ENCODE results near the gene MCMBP. TPM values are rescaled to one million over a fixed set of nuclear protein-coding genes. Genes with fewer than 3 reads are reported as not detected.

Gene MCMBP
- total and polyA plus RNA-seq, 10 donors: 14.2 to 67.6 (median 47.7) TPM

DNA sequence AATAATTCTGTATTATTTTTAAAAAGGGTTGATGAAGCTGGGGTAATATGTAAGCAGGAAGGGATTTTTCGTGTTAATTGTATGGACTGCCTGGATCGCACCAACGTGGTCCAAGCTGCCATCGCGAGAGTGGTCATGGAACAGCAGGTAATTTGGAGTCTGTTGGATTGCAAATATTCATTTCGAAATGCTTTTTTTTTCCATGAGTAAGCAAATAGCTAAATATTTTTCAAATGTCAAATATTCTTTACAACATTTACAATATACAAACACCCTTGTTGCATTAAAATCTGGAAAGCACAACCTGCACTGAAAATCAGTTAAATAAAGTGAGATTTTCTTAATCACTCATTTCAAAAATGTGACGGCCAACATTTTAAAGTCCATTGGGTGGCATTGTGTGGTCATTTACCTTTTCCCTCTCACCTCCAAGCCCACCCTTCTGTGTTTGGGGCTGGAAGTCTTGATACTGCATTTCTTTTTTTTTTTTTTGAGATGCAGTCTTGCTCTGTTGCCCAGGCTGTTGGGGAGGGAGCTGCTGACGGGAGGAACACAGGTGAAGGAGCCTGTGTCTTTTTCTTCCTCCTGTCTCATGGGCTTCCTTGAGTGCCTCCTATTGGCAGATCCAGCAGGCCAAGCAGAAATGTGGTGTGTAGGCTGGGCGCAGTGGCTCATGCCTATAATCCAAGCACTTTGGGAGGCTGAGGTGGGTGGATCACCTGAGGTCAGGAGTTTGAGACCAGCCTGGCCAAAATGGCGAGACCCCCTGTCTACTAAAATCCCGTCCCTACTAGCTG, 66.1 kb downstream of the MCMBP start:
- no peak for DNase-seq
- WGBS, 5 donors: 95 to 97% (median 95%) methylated on average over 11 of the region's 11 CpGs
- Histone ChIP-seq H3K27me3 (replicated peaks in 1 of 7) (no peaks in the 10 kb centered on the region), H3K36me3 (peaks cover 0 to 43% (median 12%) of the 10 kb centered on the region in 6 donors), H3K4me3 (no peak overlapping the region), H3K4me1 (no peaks in the 10 kb centered on the region), H3K9me3 (no peaks in the 10 kb centered on the region), H3K27ac (no peak overlapping the region)
- TF ChIP-seq, protein P1, sequence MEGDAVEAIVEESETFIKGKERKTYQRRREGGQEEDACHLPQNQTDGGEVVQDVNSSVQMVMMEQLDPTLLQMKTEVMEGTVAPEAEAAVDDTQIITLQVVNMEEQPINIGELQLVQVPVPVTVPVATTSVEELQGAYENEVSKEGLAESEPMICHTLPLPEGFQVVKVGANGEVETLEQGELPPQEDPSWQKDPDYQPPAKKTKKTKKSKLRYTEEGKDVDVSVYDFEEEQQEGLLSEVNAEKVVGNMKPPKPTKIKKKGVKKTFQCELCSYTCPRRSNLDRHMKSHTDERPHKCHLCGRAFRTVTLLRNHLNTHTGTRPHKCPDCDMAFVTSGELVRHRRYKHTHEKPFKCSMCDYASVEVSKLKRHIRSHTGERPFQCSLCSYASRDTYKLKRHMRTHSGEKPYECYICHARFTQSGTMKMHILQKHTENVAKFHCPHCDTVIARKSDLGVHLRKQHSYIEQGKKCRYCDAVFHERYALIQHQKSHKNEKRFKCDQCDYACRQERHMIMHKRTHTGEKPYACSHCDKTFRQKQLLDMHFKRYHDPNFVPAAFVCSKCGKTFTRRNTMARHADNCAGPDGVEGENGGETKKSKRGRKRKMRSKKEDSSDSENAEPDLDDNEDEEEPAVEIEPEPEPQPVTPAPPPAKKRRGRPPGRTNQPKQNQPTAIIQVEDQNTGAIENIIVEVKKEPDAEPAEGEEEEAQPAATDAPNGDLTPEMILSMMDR (IDR thresholded peaks at IDR 0.05 in 8 of 11, conservative IDR thresholded peaks at IDR 0.05 in 3 of 11): no peak
- TF ChIP-seq POLR2A (IDR thresholded peaks at IDR 0.05): no peak
- no peak for TF ChIP-seq POLR2AphosphoS5 (IDR thresholded peaks at IDR 0.05)
- intact Hi-C loops (cut with DNase I; ENCODE audit: low total_unique reads): no loop called here

DNA sequence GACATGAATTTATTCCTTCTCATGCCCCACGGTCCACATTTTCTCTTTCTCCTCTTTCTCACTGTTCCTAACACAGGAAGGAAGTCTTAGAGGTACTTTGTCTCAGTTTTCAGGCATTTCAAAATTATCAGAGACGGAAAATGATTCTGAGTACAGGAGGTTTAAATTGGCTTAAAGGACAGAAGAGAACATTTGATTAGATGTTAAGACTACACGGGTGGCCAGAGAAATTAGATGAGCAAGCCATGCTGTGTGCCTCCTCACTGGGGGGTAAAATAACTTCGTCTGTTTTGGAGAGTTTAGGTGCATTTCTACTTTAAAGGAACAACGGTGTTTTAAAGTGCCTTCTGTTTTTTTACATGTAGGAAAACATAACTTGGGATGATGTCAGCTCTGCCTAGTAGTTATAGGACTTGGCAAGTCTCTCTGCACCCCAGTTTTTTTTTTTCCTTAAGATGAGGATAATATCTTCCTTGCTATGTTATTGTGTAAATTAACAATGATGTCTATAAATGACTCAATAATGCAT, 66.9 kb downstream of the MCMBP start:
- no peaks in the 10 kb centered on the region for H3K9me3 ChIP-seq
- H3K36me3 ChIP-seq: peaks cover 0 to 38% (median 12%) of the 10 kb centered on the region in 6 donors
- H3K4me1 ChIP-seq: no peaks in the 10 kb centered on the region
- no peak for DNase-seq
- WGBS, 5 donors: 49 to 63% (median 58%) methylated on average over 5 of the region's 5 CpGs
- no peaks in the 10 kb centered on the region for H3K27me3 ChIP-seq (replicated peaks in 1 of 7)
- intact Hi-C loops (cut with DNase I; ENCODE audit: low total_unique reads): no loop called here
- H3K4me3 ChIP-seq: no peak overlapping the region
- TF ChIP-seq POLR2A (IDR thresholded peaks at IDR 0.05): no peak
- TF ChIP-seq, protein P1 (IDR thresholded peaks at IDR 0.05 in 8 of 11, conservative IDR thresholded peaks at IDR 0.05 in 3 of 11): no peak
- H3K27ac ChIP-seq: no peak overlapping the region

GRCh38 chr10:119803264-119803663, 69.4 kb downstream of the MCMBP start:
- Histone ChIP-seq H3K36me3 (peaks cover 0 to 36% (median 12%) of the 10 kb centered on the region in 6 donors), H3K9me3 (no peaks in the 10 kb centered on the region), H3K27ac (no peak overlapping the region), H3K27me3 (replicated peaks in 1 of 7) (no peaks in the 10 kb centered on the region), H3K4me1 (no peaks in the 10 kb centered on the region), H3K4me3 (no peak overlapping the region)
- WGBS, 5 donors: 87 to 98% (median 97%) methylated on average over 1 of the region's 1 CpG
- no peak for TF ChIP-seq POLR2A (IDR thresholded peaks at IDR 0.05)
- TF ChIP-seq POLR2AphosphoS5 (IDR thresholded peaks at IDR 0.05): no peak
- TF ChIP-seq, protein P1 (IDR thresholded peaks at IDR 0.05 in 8 of 11, conservative IDR thresholded peaks at IDR 0.05 in 3 of 11): no peak
- intact Hi-C loops (cut with DNase I; ENCODE audit: low total_unique reads): no loop called here
- DNase-seq: no peak

- Histone ChIP-seq H3K4me1 (no peaks in the 10 kb centered on the region), H3K36me3 (peaks cover 0 to 38% (median 15%) of the 10 kb centered on the region in 6 donors), H3K27me3 (replicated peaks in 1 of 7) (no peaks in the 10 kb centered on the region), H3K27ac (no peak overlapping the region), H3K4me3 (no peak overlapping the region), H3K9me3 (no peaks in the 10 kb centered on the region)
- intact Hi-C loops (cut with DNase I; ENCODE audit: low total_unique reads): no loop called here
- WGBS, 5 donors: 68 to 91% (median 88%) methylated on average over 6 of the region's 6 CpGs
- TF ChIP-seq POLR2AphosphoS5 (IDR thresholded peaks at IDR 0.05) (no peak), POLR2A (IDR thresholded peaks at IDR 0.05) (no peak)
- TF ChIP-seq, protein P1 (IDR thresholded peaks at IDR 0.05 in 8 of 11, conservative IDR thresholded peaks at IDR 0.05 in 3 of 11): no peak
- no peak for DNase-seq
These were observed 70.6 kb downstream of the MCMBP start for GRCh38 chr10:119801998-119802538.

All from spleen (tissue), 11 donors.